CD4-positive, alpha-beta memory T cell (primary cell): Measurements from ENCODE around the gene PLG. TPM values are rescaled to one million over a fixed set of nuclear protein-coding genes. Genes with fewer than 3 reads are reported as not detected.

Experiments
- polyA plus RNA-seq, 2 donors: library from polyadenylated mRNA; unstranded; fragments of 300-500 nt; fragmentation: Illumina TruSeq; gene quantifications; one replicate each; pipeline ENCODE4 v1.2.3, GENCODE V29; 2021
- total RNA-seq, 2 experiments: library from RNA; stranded (reverse); gene quantifications; one replicate each; pipeline ENCODE4 v1.2.3, GENCODE V29; 2021

The PLG gene
- total and polyA plus RNA-seq, 4 experiments from 2014 or later, result 0.69 to 0.73 TPM; not detected in 2

Other genes starting within 250 kb of the PLG start
- gene LPA, start 38.0 kb upstream of the PLG start, total RNA-seq, result not detected
- not detected for gene LPA, start 38.0 kb upstream of the PLG start, polyA plus RNA-seq